ENCODE data around the gene TRIM2.

Gene TRIM2

DNA sequence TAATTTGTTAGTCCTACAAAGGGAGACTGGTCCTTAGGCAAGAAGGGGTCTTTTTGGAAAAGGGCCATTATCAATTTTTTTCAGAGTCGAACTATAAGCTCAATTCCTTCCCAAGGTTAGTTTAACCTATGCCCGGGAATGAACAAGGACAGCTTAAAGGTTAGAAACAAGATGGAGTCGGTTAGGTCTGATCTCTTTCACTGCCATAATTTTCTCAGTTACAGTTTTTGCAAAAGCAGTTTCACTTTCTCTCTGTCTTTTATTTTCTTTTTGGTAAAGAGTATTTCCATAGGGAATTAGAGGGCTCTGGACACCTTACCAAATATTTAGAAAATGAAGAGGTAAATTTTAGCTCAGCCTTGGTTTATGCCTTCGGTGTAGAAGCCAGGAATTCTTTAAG lies 64.1 kb downstream of the TRIM2 start:
- H3K36me3 ChIP-seq (ENCODE audit: insufficient read depth, insufficient read length, low read length): peaks cover 12% of the 10 kb centered on the region
- no peaks in the 10 kb centered on the region for H3K27me3 ChIP-seq (ENCODE audit: insufficient read depth, insufficient read length)
- DNase-seq (ENCODE audit: low read depth, low spot score): no peak
- no peaks in the 10 kb centered on the region for H3K9me3 ChIP-seq (ENCODE audit: insufficient read depth, low read length)
- TF ChIP-seq YY1 (IDR thresholded peaks at IDR 0.05; ENCODE audit: insufficient read depth, insufficient read length) (no peak), ZNF274 (IDR thresholded peaks at IDR 0.05; ENCODE audit: low read depth, low read length) (no peak), SUZ12 (IDR thresholded peaks at IDR 0.05; ENCODE audit: extremely low read depth, insufficient read depth, insufficient read length) (no peak)
- H3K9ac ChIP-seq (ENCODE audit: insufficient read length, low read depth): no peak overlapping the region
- no peak overlapping the region for H3K4me3 ChIP-seq (ENCODE audit: insufficient read length, low read depth)
- peaks cover 4% of the 10 kb centered on the region for H3K4me1 ChIP-seq (ENCODE audit: insufficient read depth, insufficient read length)

DNA sequence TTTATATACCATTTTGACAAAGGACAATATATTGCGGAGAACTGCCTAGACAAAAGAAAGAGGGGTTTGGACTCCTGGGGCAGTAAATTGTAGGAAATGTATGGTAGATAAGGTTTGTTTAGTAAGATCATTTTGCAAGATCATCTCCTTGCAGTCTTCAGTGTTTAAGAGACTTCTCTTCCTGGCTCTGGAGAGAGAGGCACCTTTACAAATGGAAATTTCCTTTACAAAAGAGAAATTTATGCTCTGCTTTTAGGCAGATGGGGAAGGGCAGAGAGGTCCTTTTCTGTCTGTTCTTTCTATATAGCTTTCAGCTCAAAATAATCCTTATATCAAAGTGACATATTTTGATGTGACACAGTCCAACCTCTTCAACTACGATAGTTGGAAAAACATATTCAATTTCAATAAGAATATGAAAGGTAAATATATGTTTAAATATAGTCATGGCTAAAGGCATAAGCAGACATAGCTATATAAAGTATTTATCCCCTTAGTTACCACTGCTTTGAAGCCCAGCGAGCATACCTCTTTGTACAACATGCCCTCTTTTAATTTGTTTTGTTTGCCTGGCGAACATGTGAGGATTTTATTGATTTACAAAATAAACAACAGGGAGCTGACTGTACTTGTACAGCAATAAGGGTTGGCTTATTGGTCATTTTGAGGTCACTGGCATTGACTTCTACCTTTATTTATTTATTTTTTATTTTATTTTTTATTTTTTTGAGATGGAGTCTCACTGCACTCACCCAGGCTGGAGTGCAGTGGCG lies 65.2 kb downstream of the TRIM2 start:
- peaks cover 11% of the 10 kb centered on the region for H3K36me3 ChIP-seq (ENCODE audit: insufficient read depth, insufficient read length, low read length)
- peaks cover 4% of the 10 kb centered on the region for H3K4me1 ChIP-seq (ENCODE audit: insufficient read depth, insufficient read length)
- H3K9ac ChIP-seq (ENCODE audit: insufficient read length, low read depth): no peak overlapping the region
- no peaks in the 10 kb centered on the region for H3K27me3 ChIP-seq (ENCODE audit: insufficient read depth, insufficient read length)
- H3K9me3 ChIP-seq (ENCODE audit: insufficient read depth, low read length): no peaks in the 10 kb centered on the region
- TF ChIP-seq ZNF274 (IDR thresholded peaks at IDR 0.05; ENCODE audit: low read depth, low read length): no peak
- no peak for TF ChIP-seq SUZ12 (IDR thresholded peaks at IDR 0.05; ENCODE audit: extremely low read depth, insufficient read depth, insufficient read length)
- TF ChIP-seq YY1 (IDR thresholded peaks at IDR 0.05; ENCODE audit: insufficient read depth, insufficient read length): no peak
- no peak overlapping the region for H3K4me3 ChIP-seq (ENCODE audit: insufficient read length, low read depth)
- no peak for DNase-seq (ENCODE audit: low read depth, low spot score)

DNA sequence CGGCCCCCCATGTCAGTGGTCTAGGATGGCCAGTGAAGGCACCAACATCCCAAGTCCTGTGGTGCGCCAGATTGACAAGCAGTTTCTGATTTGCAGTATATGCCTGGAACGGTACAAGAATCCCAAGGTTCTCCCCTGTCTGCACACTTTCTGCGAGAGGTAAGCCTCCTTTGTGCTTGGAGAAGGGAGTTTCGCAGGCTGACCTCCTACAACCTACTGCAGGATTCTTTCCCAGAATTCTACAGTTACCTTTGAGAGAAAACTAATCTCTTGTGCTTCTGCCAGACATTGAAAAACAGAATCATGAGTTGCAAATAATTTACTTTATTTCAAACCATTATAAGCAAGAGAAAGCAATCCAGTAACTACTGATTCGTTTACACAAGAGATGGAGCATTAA lies 66.1 kb downstream of the TRIM2 start:
- no peak for DNase-seq (ENCODE audit: low read depth, low spot score)
- no peaks in the 10 kb centered on the region for H3K9me3 ChIP-seq (ENCODE audit: insufficient read depth, low read length)
- H3K36me3 ChIP-seq (ENCODE audit: insufficient read depth, insufficient read length, low read length): peaks cover 11% of the 10 kb centered on the region
- H3K9ac ChIP-seq (ENCODE audit: insufficient read length, low read depth): no peak overlapping the region
- H3K4me3 ChIP-seq (ENCODE audit: insufficient read length, low read depth): no peak overlapping the region
- no peaks in the 10 kb centered on the region for H3K27me3 ChIP-seq (ENCODE audit: insufficient read depth, insufficient read length)
- peaks cover 4% of the 10 kb centered on the region for H3K4me1 ChIP-seq (ENCODE audit: insufficient read depth, insufficient read length)
- TF ChIP-seq SUZ12 (IDR thresholded peaks at IDR 0.05; ENCODE audit: extremely low read depth, insufficient read depth, insufficient read length) (no peak), YY1 (IDR thresholded peaks at IDR 0.05; ENCODE audit: insufficient read depth, insufficient read length) (no peak), ZNF274 (IDR thresholded peaks at IDR 0.05; ENCODE audit: low read depth, low read length) (no peak)

DNA sequence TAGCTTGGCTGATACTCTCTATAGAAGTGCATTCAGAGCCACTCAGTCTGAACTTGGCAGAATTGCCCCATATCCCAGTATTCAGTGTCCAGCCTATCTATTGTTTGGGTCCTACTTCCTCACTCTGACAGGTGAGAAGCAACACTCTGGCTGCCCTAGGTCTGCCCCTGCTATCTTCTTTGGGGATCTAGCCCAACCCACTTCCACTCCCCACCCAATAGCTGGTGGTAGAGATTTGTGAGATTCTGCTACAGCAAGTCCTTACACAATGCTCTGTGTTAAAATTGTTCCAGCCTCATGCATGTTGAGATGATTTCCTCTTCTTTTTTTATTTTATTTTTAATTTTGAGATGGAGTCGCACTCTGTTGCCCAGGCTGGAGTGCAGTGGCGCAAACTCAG lies 67.6 kb downstream of the TRIM2 start:
- no peak for DNase-seq (ENCODE audit: low read depth, low spot score)
- no peak overlapping the region for H3K9ac ChIP-seq (ENCODE audit: insufficient read length, low read depth)
- H3K4me3 ChIP-seq (ENCODE audit: insufficient read length, low read depth): no peak overlapping the region
- TF ChIP-seq ZNF274 (IDR thresholded peaks at IDR 0.05; ENCODE audit: low read depth, low read length): no peak
- TF ChIP-seq YY1 (IDR thresholded peaks at IDR 0.05; ENCODE audit: insufficient read depth, insufficient read length): no peak
- no peak for TF ChIP-seq SUZ12 (IDR thresholded peaks at IDR 0.05; ENCODE audit: extremely low read depth, insufficient read depth, insufficient read length)
- H3K9me3 ChIP-seq (ENCODE audit: insufficient read depth, low read length): no peaks in the 10 kb centered on the region
- peaks cover 4% of the 10 kb centered on the region for H3K4me1 ChIP-seq (ENCODE audit: insufficient read depth, insufficient read length)
- peaks cover 19% of the 10 kb centered on the region for H3K36me3 ChIP-seq (ENCODE audit: insufficient read depth, insufficient read length, low read length)
- H3K27me3 ChIP-seq (ENCODE audit: insufficient read depth, insufficient read length): no peaks in the 10 kb centered on the region

DNA sequence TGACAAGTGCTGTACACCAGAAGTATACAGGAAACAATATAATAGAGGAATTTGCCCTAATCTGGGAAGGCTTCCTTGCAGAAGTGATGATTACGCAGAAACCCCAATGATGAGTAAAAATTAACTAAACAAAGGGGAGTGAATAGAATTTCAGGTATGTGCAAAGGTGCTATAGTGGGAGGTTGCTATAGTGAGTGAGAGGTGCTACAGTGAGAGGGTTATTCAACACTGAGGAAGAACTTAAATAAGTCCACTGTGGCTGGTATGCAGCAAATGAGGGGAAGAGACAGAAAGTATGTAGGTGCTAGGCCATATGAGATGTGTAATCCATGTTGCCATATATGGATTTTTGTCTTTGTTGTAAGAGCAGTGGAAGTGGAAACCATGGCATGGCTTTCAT lies 69.5 kb downstream of the TRIM2 start:
- no peak overlapping the region for H3K4me3 ChIP-seq (ENCODE audit: insufficient read length, low read depth)
- H3K4me1 ChIP-seq (ENCODE audit: insufficient read depth, insufficient read length): peaks cover 4% of the 10 kb centered on the region
- peaks cover 25% of the 10 kb centered on the region for H3K36me3 ChIP-seq (ENCODE audit: insufficient read depth, insufficient read length, low read length)
- no peak overlapping the region for H3K9ac ChIP-seq (ENCODE audit: insufficient read length, low read depth)
- DNase-seq (ENCODE audit: low read depth, low spot score): no peak
- TF ChIP-seq SUZ12 (IDR thresholded peaks at IDR 0.05; ENCODE audit: extremely low read depth, insufficient read depth, insufficient read length): no peak
- TF ChIP-seq ZNF274 (IDR thresholded peaks at IDR 0.05; ENCODE audit: low read depth, low read length): no peak
- TF ChIP-seq YY1 (IDR thresholded peaks at IDR 0.05; ENCODE audit: insufficient read depth, insufficient read length): no peak
- H3K27me3 ChIP-seq (ENCODE audit: insufficient read depth, insufficient read length): no peaks in the 10 kb centered on the region
- no peaks in the 10 kb centered on the region for H3K9me3 ChIP-seq (ENCODE audit: insufficient read depth, low read length)

DNA sequence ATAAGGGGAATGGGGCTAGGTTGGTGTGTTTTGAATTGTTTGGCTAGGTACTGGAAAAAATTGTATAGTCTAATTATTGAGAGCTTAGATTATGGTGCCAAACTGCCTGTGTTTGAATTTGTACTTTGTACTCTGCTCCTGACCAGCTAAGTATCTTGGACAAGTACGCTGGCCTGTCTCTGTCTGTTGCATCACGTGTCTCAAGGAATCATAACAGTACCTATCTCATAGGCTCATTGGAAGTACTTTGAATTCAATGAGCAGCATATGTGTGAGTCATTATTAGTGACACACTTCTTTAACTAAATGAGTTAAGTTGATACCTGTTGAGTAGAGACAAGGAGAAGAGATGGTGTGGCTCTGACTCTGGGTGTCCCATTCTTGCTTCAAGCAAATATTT lies 70.7 kb downstream of the TRIM2 start:
- Histone ChIP-seq H3K9me3 (ENCODE audit: insufficient read depth, low read length) (no peaks in the 10 kb centered on the region), H3K9ac (ENCODE audit: insufficient read length, low read depth) (no peak overlapping the region), H3K4me3 (ENCODE audit: insufficient read length, low read depth) (no peak overlapping the region), H3K27me3 (ENCODE audit: insufficient read depth, insufficient read length) (no peaks in the 10 kb centered on the region), H3K4me1 (ENCODE audit: insufficient read depth, insufficient read length) (peaks cover 4% of the 10 kb centered on the region), H3K36me3 (ENCODE audit: insufficient read depth, insufficient read length, low read length) (peaks cover 25% of the 10 kb centered on the region)
- TF ChIP-seq YY1 (IDR thresholded peaks at IDR 0.05; ENCODE audit: insufficient read depth, insufficient read length): no peak
- no peak for TF ChIP-seq ZNF274 (IDR thresholded peaks at IDR 0.05; ENCODE audit: low read depth, low read length)
- no peak for TF ChIP-seq SUZ12 (IDR thresholded peaks at IDR 0.05; ENCODE audit: extremely low read depth, insufficient read depth, insufficient read length)
- no peak for DNase-seq (ENCODE audit: low read depth, low spot score)

DNA sequence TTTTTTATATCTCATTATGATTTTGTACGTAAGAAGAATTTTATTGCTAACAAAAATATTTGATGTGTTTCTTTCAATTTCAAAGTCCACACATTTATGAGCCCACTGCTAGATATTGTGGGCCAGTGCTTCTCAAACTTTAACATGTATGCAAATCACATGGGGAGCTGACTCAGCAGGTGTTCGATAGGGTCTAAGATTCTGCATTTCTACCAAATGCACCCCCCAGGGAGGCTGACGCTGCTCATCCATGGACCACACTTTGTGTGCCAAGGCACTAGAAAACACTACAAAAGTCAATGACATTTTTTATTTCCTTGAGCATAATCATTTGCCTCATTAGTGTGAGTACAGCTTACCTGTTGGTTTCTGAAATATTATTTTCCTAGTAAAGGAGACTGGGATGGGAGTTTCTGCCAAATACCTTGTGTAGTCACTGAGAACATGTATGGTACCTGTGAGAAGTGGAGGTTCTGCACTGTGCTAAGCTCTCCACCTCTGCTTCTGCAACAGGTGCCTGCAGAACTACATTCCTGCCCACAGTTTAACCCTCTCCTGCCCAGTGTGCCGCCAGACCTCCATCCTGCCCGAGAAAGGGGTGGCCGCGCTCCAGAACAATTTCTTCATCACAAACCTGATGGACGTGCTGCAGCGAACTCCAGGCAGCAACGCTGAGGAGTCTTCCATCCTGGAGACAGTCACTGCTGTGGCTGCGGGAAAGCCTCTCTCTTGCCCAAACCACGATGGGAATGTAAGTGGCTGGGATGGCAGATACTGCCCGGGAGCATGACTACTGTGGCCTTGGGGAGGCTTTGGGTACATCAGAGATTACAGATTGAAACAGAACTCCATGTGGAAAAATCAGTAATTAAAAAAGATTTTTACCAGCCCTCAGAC lies 71.4 kb downstream of the TRIM2 start:
- Histone ChIP-seq H3K9me3 (ENCODE audit: insufficient read depth, low read length) (no peaks in the 10 kb centered on the region), H3K27me3 (ENCODE audit: insufficient read depth, insufficient read length) (no peaks in the 10 kb centered on the region), H3K9ac (ENCODE audit: insufficient read length, low read depth) (no peak overlapping the region), H3K4me3 (ENCODE audit: insufficient read length, low read depth) (no peak overlapping the region), H3K36me3 (ENCODE audit: insufficient read depth, insufficient read length, low read length) (peaks cover 20% of the 10 kb centered on the region), H3K4me1 (ENCODE audit: insufficient read depth, insufficient read length) (peaks cover 1% of the 10 kb centered on the region)
- DNase-seq (ENCODE audit: low read depth, low spot score): no peak
- TF ChIP-seq SUZ12 (IDR thresholded peaks at IDR 0.05; ENCODE audit: extremely low read depth, insufficient read depth, insufficient read length) (no peak), YY1 (IDR thresholded peaks at IDR 0.05; ENCODE audit: insufficient read depth, insufficient read length) (no peak), ZNF274 (IDR thresholded peaks at IDR 0.05; ENCODE audit: low read depth, low read length) (no peak)
